ENCODE data around the gene FLOT2. TPM values are rescaled to one million over a fixed set of nuclear protein-coding genes. Genes with fewer than 3 reads are reported as not detected.
"Not testable (repeated sequence)": the region's sequence is repeated elsewhere in the genome, so short reads cannot be mapped to it uniquely, and the experiment has no call there.

FLOT2 gene
- total and polyA plus RNA-seq, 2 donors (not counting 1 experiment from before 2014, with no cell fraction given), result 48.9 to 81.1 TPM

GRCh38 chr17:28938552-28938951 is 41.0 kb upstream of the FLOT2 start:
- Histone ChIP-seq H3K36me3 (ENCODE audit: control insufficient read depth, insufficient read depth, low read length) (no peaks in the 10 kb centered on the region), H3K9ac (ENCODE audit: insufficient read depth, low read length) (no peak overlapping the region), H3K4me3 (replicated peaks in 1 of 4; ENCODE audit: control extremely low read depth in 1 of 4, insufficient read depth in 1 of 4, low read depth in 3 of 4, low read length in 4 of 4) (no peak overlapping the region), H2AFZ (ENCODE audit: low read length) (no peak overlapping the region), H3K4me1 (ENCODE audit: control insufficient read depth, extremely low read depth, insufficient read depth, low read length) (peaks cover 6% of the 10 kb centered on the region), H3K79me2 (ENCODE audit: control insufficient read depth, insufficient read depth, low read length) (peaks cover 90% of the 10 kb centered on the region), H3K27me3 (ENCODE audit: control insufficient read depth, insufficient read depth, low read length) (no peaks in the 10 kb centered on the region), H3K27ac (ENCODE audit: insufficient read depth, low read length) (no peak overlapping the region), H4K20me1 (ENCODE audit: control insufficient read depth, extremely low read depth, insufficient read depth, low read length) (peaks cover 3% of the 10 kb centered on the region), H3K4me2 (ENCODE audit: extremely low read depth, insufficient read depth, low read length) (no peak overlapping the region), H3K9me3 (ENCODE audit: control insufficient read depth, insufficient read depth, low read depth, low read length) (no peaks in the 10 kb centered on the region)
- no peak for TF ChIP-seq CTCF (conservative IDR thresholded peaks at IDR 0.05 in 1 of 2, IDR thresholded peaks at IDR 0.05 in 1 of 2; ENCODE audit: low read depth in 1 of 2, low read length in 2 of 2)
- TF ChIP-seq EZH2 (IDR thresholded peaks at IDR 0.05; ENCODE audit: low read length, missing control alignments), result no peak
- no peak for DNase-seq (ENCODE audit: low read depth in 2 of 2)

- Histone ChIP-seq H3K27ac (ENCODE audit: insufficient read depth, low read length) (no peak overlapping the region), H2AFZ (ENCODE audit: low read length) (no peak overlapping the region), H4K20me1 (ENCODE audit: control insufficient read depth, extremely low read depth, insufficient read depth, low read length) (peaks cover 3% of the 10 kb centered on the region), H3K4me1 (ENCODE audit: control insufficient read depth, extremely low read depth, insufficient read depth, low read length) (peaks cover 6% of the 10 kb centered on the region), H3K4me2 (ENCODE audit: extremely low read depth, insufficient read depth, low read length) (no peak overlapping the region), H3K36me3 (ENCODE audit: control insufficient read depth, insufficient read depth, low read length) (no peaks in the 10 kb centered on the region), H3K27me3 (ENCODE audit: control insufficient read depth, insufficient read depth, low read length) (no peaks in the 10 kb centered on the region), H3K4me3 (replicated peaks in 1 of 4; ENCODE audit: control extremely low read depth in 1 of 4, insufficient read depth in 1 of 4, low read depth in 3 of 4, low read length in 4 of 4) (no peak overlapping the region), H3K9ac (ENCODE audit: insufficient read depth, low read length) (no peak overlapping the region), H3K9me3 (ENCODE audit: control insufficient read depth, insufficient read depth, low read depth, low read length) (no peaks in the 10 kb centered on the region), H3K79me2 (ENCODE audit: control insufficient read depth, insufficient read depth, low read length) (peaks cover 93% of the 10 kb centered on the region)
- TF ChIP-seq EZH2 (IDR thresholded peaks at IDR 0.05; ENCODE audit: low read length, missing control alignments), result no peak
- DNase-seq (ENCODE audit: low read depth in 2 of 2), result peak in 1 of 2 donors; percentile 61
These were observed 39.7 kb upstream of the FLOT2 start for GRCh38 chr17:28937044-28937729.

GRCh38 chr17:28935744-28936460 is 38.4 kb upstream of the FLOT2 start:
- Histone ChIP-seq H3K27ac (ENCODE audit: insufficient read depth, low read length) (no peak overlapping the region), H3K79me2 (ENCODE audit: control insufficient read depth, insufficient read depth, low read length) (peaks cover 89% of the 10 kb centered on the region), H3K4me2 (ENCODE audit: extremely low read depth, insufficient read depth, low read length) (no peak overlapping the region), H4K20me1 (ENCODE audit: control insufficient read depth, extremely low read depth, insufficient read depth, low read length) (peaks cover 3% of the 10 kb centered on the region), H3K9ac (ENCODE audit: insufficient read depth, low read length) (no peak overlapping the region), H3K4me3 (replicated peaks in 1 of 4; ENCODE audit: control extremely low read depth in 1 of 4, insufficient read depth in 1 of 4, low read depth in 3 of 4, low read length in 4 of 4) (no peak overlapping the region), H3K36me3 (ENCODE audit: control insufficient read depth, insufficient read depth, low read length) (no peaks in the 10 kb centered on the region), H2AFZ (ENCODE audit: low read length) (no peak overlapping the region), H3K27me3 (ENCODE audit: control insufficient read depth, insufficient read depth, low read length) (no peaks in the 10 kb centered on the region), H3K9me3 (ENCODE audit: control insufficient read depth, insufficient read depth, low read depth, low read length) (no peaks in the 10 kb centered on the region), H3K4me1 (ENCODE audit: control insufficient read depth, extremely low read depth, insufficient read depth, low read length) (peaks cover 6% of the 10 kb centered on the region)
- TF ChIP-seq EZH2 (IDR thresholded peaks at IDR 0.05; ENCODE audit: low read length, missing control alignments) (no peak), CTCF (conservative IDR thresholded peaks at IDR 0.05 in 1 of 2, IDR thresholded peaks at IDR 0.05 in 1 of 2; ENCODE audit: low read depth in 1 of 2, low read length in 2 of 2) (no peak)
- DNase-seq (ENCODE audit: low read depth in 2 of 2), result no peak

GRCh38 chr17:28934508-28934907 is 37.0 kb upstream of the FLOT2 start:
- H3K27ac ChIP-seq (ENCODE audit: insufficient read depth, low read length); H3K36me3 ChIP-seq (ENCODE audit: control insufficient read depth, insufficient read depth, low read length); H3K4me2 ChIP-seq (ENCODE audit: extremely low read depth, insufficient read depth, low read length); H3K9ac ChIP-seq (ENCODE audit: insufficient read depth, low read length); DNase-seq (ENCODE audit: low read depth in 2 of 2); H2AFZ ChIP-seq (ENCODE audit: low read length); H3K4me3 ChIP-seq (replicated peaks in 1 of 4; ENCODE audit: control extremely low read depth in 1 of 4, insufficient read depth in 1 of 4, low read depth in 3 of 4, low read length in 4 of 4); H4K20me1 ChIP-seq (ENCODE audit: control insufficient read depth, extremely low read depth, insufficient read depth, low read length); H3K9me3 ChIP-seq (ENCODE audit: control insufficient read depth, insufficient read depth, low read depth, low read length); H3K4me1 ChIP-seq (ENCODE audit: control insufficient read depth, extremely low read depth, insufficient read depth, low read length); H3K27me3 ChIP-seq (ENCODE audit: control insufficient read depth, insufficient read depth, low read length): not testable (repeated sequence)
- H3K79me2 ChIP-seq (ENCODE audit: control insufficient read depth, insufficient read depth, low read length), result peaks cover 89% of the 10 kb centered on the region

All from fibroblast of lung (primary cell).